Measurements from ENCODE around the gene PLIN3. TPM values are rescaled to one million over a fixed set of nuclear protein-coding genes. Genes with fewer than 3 reads are reported as not detected.
"Not testable (repeated sequence)": the region's sequence is repeated elsewhere in the genome, so short reads cannot be mapped to it uniquely, and the experiment has no call there.

Gene PLIN3
- total RNA-seq, 2 donors from 2014 or later: 80.0 to 80.9 TPM

GRCh38 chr19:4897146-4897545 is 29.7 kb upstream of the PLIN3 start:
- no peak for DNase-seq
- Histone ChIP-seq H3K9me3 (ENCODE audit: control insufficient read depth, low read length) (no peaks in the 10 kb centered on the region), H3K4me3 (ENCODE audit: low read length) (no peak overlapping the region), H3K27ac (ENCODE audit: low read depth, low read length) (no peak overlapping the region), H3K4me1 (ENCODE audit: control insufficient read depth, insufficient read depth, low read length) (no peaks in the 10 kb centered on the region), H3K27me3 (ENCODE audit: control insufficient read depth, insufficient read depth, low read length, poor library complexity, severe bottlenecking) (no peaks in the 10 kb centered on the region), H3K9ac (ENCODE audit: extremely low read depth, low read length, poor library complexity, severe bottlenecking) (no peak overlapping the region), H3K36me3 (ENCODE audit: control insufficient read depth, insufficient read depth, low read length) (no peaks in the 10 kb centered on the region)
- Mint-ChIP-seq H3K36me3 (ENCODE audit: low read depth) (no peaks in the 10 kb centered on the region), H3K4me1 (no peaks in the 10 kb centered on the region), H3K9me3 (no peaks in the 10 kb centered on the region), H3K27ac (no peak overlapping the region), H3K4me3 (no peak overlapping the region), H3K27me3 (ENCODE audit: insufficient read depth) (peaks cover 49% of the 10 kb centered on the region)
- 89 to 94% methylated on average over 6 to 7 of the region's 7 CpGs for WGBS, 2 experiments (ENCODE audit: insufficient coverage in 1 of 2, insufficient read length in 1 of 2)
- TF ChIP-seq CTCF (conservative IDR thresholded peaks at IDR 0.05): no peak

- no peaks in the 10 kb centered on the region for H3K4me1 Mint-ChIP-seq
- H3K36me3 ChIP-seq (ENCODE audit: control insufficient read depth, insufficient read depth, low read length): no peaks in the 10 kb centered on the region
- H3K36me3 Mint-ChIP-seq (ENCODE audit: low read depth): no peaks in the 10 kb centered on the region
- WGBS, 2 experiments (ENCODE audit: insufficient coverage in 1 of 2, insufficient read length in 1 of 2): 95 to 100% methylated on average over 1 to 2 of the region's 3 CpGs
- no peaks in the 10 kb centered on the region for H3K4me1 ChIP-seq (ENCODE audit: control insufficient read depth, insufficient read depth, low read length)
- no peak for TF ChIP-seq CTCF (conservative IDR thresholded peaks at IDR 0.05)
- no peak for DNase-seq
- H3K27me3 Mint-ChIP-seq (ENCODE audit: insufficient read depth): peaks cover 53% of the 10 kb centered on the region
- H3K27ac ChIP-seq (ENCODE audit: low read depth, low read length): no peak overlapping the region
- no peak overlapping the region for H3K27ac Mint-ChIP-seq
- no peaks in the 10 kb centered on the region for H3K9me3 ChIP-seq (ENCODE audit: control insufficient read depth, low read length)
- no peaks in the 10 kb centered on the region for H3K27me3 ChIP-seq (ENCODE audit: control insufficient read depth, insufficient read depth, low read length, poor library complexity, severe bottlenecking)
- H3K4me3 Mint-ChIP-seq: no peak overlapping the region
- no peaks in the 10 kb centered on the region for H3K9me3 Mint-ChIP-seq
- no peak overlapping the region for H3K4me3 ChIP-seq (ENCODE audit: low read length)
- no peak overlapping the region for H3K9ac ChIP-seq (ENCODE audit: extremely low read depth, low read length, poor library complexity, severe bottlenecking)
These were observed 28.9 kb upstream of the PLIN3 start for GRCh38 chr19:4896372-4896771.

GRCh38 chr19:4892962-4893361 is 25.5 kb upstream of the PLIN3 start:
- not testable (repeated sequence) for H3K27ac Mint-ChIP-seq; H3K27me3 ChIP-seq (ENCODE audit: control insufficient read depth, insufficient read depth, low read length, poor library complexity, severe bottlenecking); H3K36me3 ChIP-seq (ENCODE audit: control insufficient read depth, insufficient read depth, low read length); H3K27ac ChIP-seq (ENCODE audit: low read depth, low read length); H3K4me3 ChIP-seq (ENCODE audit: low read length); H3K9ac ChIP-seq (ENCODE audit: extremely low read depth, low read length, poor library complexity, severe bottlenecking); H3K4me3 Mint-ChIP-seq; DNase-seq; H3K4me1 ChIP-seq (ENCODE audit: control insufficient read depth, insufficient read depth, low read length); H3K36me3 Mint-ChIP-seq (ENCODE audit: low read depth); H3K4me1 Mint-ChIP-seq; H3K9me3 ChIP-seq (ENCODE audit: control insufficient read depth, low read length); H3K9me3 Mint-ChIP-seq
- peaks cover 66% of the 10 kb centered on the region for H3K27me3 Mint-ChIP-seq (ENCODE audit: insufficient read depth)
- 81 to 90% methylated on average over 3 to 6 of the region's 11 CpGs for WGBS, 2 experiments (ENCODE audit: insufficient coverage in 1 of 2, insufficient read length in 1 of 2)

GRCh38 chr19:4891066-4891465 is 23.6 kb upstream of the PLIN3 start:
- Histone ChIP-seq H3K4me1 (ENCODE audit: control insufficient read depth, insufficient read depth, low read length) (no peaks in the 10 kb centered on the region), H3K9ac (ENCODE audit: extremely low read depth, low read length, poor library complexity, severe bottlenecking) (no peak overlapping the region), H3K9me3 (ENCODE audit: control insufficient read depth, low read length) (no peaks in the 10 kb centered on the region), H3K27me3 (ENCODE audit: control insufficient read depth, insufficient read depth, low read length, poor library complexity, severe bottlenecking) (no peaks in the 10 kb centered on the region), H3K4me3 (ENCODE audit: low read length) (no peak overlapping the region), H3K36me3 (ENCODE audit: control insufficient read depth, insufficient read depth, low read length) (no peaks in the 10 kb centered on the region), H3K27ac (ENCODE audit: low read depth, low read length) (no peak overlapping the region)
- WGBS, 2 experiments (ENCODE audit: insufficient coverage in 1 of 2, insufficient read length in 1 of 2): 95 to 96% methylated on average over 18 to 22 of the region's 22 CpGs
- no peak for TF ChIP-seq CTCF (conservative IDR thresholded peaks at IDR 0.05)
- peaks cover 55% of the 10 kb centered on the region for H3K27me3 Mint-ChIP-seq (ENCODE audit: insufficient read depth)
- no peak for DNase-seq
- no peak overlapping the region for H3K27ac Mint-ChIP-seq
- H3K4me1 Mint-ChIP-seq: no peaks in the 10 kb centered on the region
- no peaks in the 10 kb centered on the region for H3K36me3 Mint-ChIP-seq (ENCODE audit: low read depth)
- no peaks in the 10 kb centered on the region for H3K9me3 Mint-ChIP-seq
- H3K4me3 Mint-ChIP-seq: no peak overlapping the region
